Measurements from ENCODE around the gene RPA1. TPM values are rescaled to one million over a fixed set of nuclear protein-coding genes. Genes with fewer than 3 reads are reported as not detected.

Gene RPA1
- total and polyA plus RNA-seq, 2 of the 8 experiments (the other 6 are each of a cell fraction or from before 2014, with no cell fraction given) = 79.1 to 194 TPM

DNA sequence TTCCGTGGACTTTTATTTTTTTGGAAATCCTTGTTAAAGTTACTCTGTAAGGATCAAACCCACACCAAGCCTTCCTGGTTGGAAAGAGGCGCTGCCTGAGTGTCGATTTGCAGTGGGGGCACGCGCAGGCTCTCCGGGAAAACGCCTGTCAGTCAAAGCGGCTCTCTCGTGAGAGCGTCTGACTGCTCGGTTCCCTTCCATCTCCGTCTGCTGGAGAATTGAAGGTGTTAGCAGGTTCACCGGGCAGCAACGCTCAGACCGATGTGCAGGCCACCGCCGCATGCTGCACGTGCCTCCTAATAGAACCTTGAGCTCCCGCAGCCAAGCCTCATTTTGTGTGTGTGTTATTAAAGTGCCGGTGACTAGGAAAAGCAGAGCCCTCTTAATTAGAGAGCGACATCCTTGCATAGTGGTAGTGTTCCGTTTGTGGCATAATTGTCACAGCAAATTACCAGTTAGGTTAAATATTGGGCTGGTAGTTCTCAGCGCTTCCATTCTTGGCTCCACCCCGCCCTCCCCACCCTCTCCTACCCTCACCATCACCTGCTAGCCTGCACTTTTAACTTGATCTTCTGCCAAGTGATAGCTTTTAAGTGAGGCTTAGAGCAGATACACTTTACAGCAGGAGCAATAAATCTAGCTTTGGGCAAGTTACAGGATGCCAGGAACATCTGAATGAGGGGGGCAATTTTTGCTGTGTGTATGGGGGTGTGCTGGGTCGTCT is 75.5 kb downstream of the RPA1 start (continued):
- TF ChIP-seq TCF12 (IDR thresholded peaks at IDR 0.05; ENCODE audit: low read depth, low read length) (no peak), SP1 (IDR thresholded peaks at IDR 0.05; ENCODE audit: low read depth, low read length) (no peak), SIX5 (IDR thresholded peaks at IDR 0.05; ENCODE audit: low read depth, low read length) (no peak), HDAC2 (IDR thresholded peaks at IDR 0.05; ENCODE audit: borderline replicate concordance in 1 of 2, low read depth in 2 of 2, low read length in 2 of 2) (no peak), KDM4A (IDR thresholded peaks at IDR 0.05; ENCODE audit: low read depth, low read length, severe bottlenecking) (no peak), FOSL1 (IDR thresholded peaks at IDR 0.05; ENCODE audit: insufficient read depth, low read depth, low read length) (no peak), TAF1 (IDR thresholded peaks at IDR 0.05; ENCODE audit: low read depth, low read length) (no peak), TEAD4 (IDR thresholded peaks at IDR 0.05; ENCODE audit: low read depth, low read length) (no peak)

Data from H1 (cell line).